Inflammatory macrophage treated with lipopolysaccharide for 4 hours (primary cell): ENCODE results near the gene PDE3B.
"Not testable (repeated sequence)": the region's sequence is repeated elsewhere in the genome, so short reads cannot be mapped to it uniquely, and the experiment has no call there.

Experiments
- DNase-seq: peaks from one replicate; pipeline ENCODE4 v3.0.0-alpha.2; 2020

The PDE3B gene

GRCh38 chr11:14643697-14644225 lies at the start of gene PDE3B:
PDE3B (plus strand) TSS chr11:14643804; CDS start chr11:14644076, 272 bp downstream.
- DNase-seq, result peak; percentile 78

GRCh38 chr11:14595261-14595660 lies 48.3 kb upstream of the PDE3B start:
- not testable (repeated sequence) for DNase-seq

- no peak for DNase-seq
These were observed 35.9 kb upstream of the PDE3B start for GRCh38 chr11:14607713-14608112.

DNA sequence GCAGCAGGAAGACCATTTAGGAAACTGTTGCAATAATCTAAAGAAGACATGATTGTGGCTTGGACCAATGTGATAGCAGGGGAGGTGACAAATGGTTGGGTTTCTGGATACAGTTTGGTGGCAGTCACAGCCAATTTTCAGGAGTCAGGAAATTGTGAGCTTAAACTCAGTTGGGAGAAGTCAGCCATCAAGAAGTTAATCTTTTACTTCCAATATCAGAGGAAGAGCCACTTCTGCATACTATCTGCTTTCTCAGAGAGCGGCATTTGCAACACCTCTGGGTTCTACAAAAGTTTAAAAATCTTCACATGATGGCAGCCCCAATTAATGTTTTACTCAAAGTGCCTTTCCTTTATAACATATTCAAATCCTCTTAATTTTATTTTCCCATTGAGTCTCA lies 33.7 kb upstream of the PDE3B start:
- DNase-seq, result no peak

- peak; percentile 87 for DNase-seq
These were observed 31.7 kb upstream of the PDE3B start for GRCh38 chr11:14611939-14612338.

- DNase-seq, result peak; percentile 82
These were observed 30.9 kb upstream of the PDE3B start for GRCh38 chr11:14612694-14613093.

- peak; percentile 81 for DNase-seq
These were observed 29.4 kb upstream of the PDE3B start for GRCh38 chr11:14614091-14614622.

DNA sequence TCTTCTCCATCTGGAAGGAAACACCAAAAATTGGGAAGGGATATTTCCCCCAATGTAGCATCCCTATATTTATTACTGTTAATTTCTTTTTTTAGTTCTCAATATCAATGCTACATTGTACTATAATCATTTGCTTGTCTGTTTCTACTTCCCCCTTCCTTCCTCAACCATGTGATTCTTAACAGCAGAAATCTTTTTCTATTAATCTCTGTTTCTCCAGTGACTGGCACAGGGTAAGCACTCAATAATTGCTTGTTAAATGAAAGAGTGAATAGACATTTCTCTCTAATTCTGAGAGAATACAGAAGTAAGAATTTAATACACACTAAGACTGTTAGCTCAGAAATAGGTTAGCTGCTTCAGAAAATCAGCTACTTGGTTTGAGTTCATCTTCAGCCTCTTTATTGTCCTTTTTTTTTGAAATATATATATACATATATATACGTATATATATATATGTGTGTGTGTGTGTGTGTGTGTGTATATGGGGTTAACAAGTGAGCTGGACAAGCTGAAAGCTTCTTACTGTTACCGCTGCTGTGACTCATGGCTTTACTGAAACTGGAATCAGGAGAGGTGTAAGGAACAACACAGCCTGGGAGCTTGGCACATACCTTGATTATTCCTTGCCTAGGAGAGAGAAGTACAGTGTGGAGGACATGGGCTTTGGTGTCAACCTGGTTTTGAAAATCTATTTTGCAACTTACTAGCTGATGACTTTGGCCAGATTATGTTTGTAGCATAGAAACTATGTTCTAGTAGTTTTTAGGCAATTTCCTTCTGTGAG lies 26.2 kb upstream of the PDE3B start:
- DNase-seq, result peak; percentile 40

DNA sequence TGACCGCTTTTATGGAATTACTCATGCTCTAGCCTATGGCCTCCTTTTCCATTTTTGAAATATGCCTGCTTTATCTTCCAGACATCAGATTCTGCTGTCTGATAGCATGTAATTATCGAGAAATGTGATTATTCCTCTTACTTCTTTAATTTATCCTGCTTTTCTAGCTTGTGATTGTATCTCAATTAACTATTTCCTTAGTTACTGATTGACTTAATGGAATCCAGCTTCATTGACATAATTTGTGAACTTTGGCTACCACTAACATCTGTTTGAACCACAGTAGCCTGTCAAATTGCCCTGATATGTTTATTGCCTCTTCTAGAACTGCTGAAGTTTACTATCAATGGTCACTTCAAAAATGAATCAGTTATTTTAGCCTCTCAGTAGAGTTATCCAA lies 25.5 kb upstream of the PDE3B start:
- no peak for DNase-seq

GRCh38 chr11:14619603-14620531 lies 23.7 kb upstream of the PDE3B start:
- DNase-seq, result no peak

DNA sequence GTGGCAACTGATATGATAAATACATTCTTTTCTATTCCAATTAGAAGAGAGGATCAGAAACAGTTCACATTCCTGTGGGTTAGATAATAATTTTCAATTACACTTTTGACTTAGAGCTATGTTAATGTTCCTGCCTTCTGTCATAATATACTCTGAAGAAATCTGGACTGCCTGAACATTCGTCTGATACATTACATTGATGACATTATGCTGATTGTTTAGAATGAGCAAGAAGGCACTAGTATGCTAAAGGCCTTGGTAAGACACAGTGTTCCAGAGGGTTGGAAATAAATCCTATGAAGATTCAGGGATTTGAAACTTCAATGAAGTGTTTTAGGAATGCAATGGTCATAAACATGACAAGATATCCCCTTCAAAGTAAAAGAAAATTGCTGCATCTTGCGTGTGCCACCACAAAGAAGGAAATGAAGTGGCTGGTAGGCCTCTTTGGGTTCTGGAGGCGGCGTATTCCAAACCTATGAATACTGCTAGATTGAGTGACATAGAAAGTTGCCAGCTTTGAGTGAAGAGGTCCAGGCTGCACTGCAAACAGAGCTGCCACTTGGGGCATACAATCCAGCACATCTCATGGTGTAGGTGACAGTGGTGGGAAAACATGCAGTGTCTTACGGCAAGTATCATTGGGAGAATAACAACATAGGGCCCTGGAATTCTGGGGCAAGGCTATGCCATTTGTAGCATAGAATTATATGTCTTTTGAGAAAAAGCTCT lies 21.2 kb upstream of the PDE3B start:
- no peak for DNase-seq

GRCh38 chr11:14623036-14623435 lies 20.6 kb upstream of the PDE3B start:
- no peak for DNase-seq

GRCh38 chr11:14625586-14626205 lies 17.9 kb upstream of the PDE3B start:
- peak; percentile 80 for DNase-seq

DNA sequence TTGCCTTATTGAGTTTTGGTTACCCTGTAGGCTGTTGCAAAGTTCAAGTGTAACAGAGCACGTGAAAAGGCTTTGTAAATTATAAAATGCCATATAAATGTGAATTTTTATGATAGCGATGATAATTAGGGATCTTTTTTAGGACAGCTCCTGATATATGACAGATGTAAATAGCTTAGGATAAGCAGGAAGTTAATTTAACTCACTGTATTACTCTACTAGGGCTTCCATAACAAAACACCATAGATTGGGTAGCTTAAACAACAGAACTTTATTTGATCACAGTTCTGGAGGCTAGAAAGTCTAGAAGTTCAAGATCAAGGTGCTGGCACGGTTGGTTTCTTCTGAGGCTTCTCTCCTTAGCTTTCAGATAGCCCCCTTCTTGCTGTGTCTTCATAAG lies 17.0 kb upstream of the PDE3B start:
- no peak for DNase-seq

DNA sequence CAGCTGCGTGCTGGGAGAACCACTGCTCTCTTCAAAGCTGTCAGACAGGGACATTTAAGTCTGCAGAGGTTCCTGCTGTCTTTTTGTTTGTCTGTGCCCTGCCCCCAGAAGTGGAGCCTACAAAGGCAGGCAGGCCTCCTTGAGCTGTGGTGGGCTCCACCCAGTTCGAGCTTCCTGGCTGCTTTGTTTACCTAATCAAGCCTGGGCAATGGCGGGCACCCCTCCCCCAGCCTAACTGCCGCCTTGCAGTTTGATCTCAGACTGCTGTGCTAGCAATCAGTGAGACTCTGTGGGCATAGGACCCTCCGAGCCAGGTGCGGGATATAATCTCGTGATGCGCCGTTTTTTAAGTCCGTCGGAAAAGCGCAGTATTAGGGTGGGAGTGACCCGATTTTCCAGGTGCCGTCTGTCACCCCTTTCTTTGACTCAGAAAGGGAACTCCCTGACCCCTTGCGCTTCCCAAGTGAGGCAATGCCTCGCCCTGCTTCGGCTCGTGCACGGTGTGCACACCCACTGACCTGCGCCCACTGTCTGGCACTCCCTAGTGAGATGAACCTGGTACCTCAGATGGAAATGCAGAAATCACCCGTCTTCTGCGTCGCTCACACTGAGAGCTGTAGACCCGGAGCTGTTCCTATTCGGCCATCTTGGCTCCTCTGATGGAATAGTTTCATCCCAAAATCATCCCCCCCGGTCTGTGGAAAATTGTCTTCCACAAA lies 9.9 kb upstream of the PDE3B start:
- DNase-seq, result not testable (repeated sequence)

GRCh38 chr11:14634813-14635212 lies 8.8 kb upstream of the PDE3B start:
- no peak for DNase-seq

DNA sequence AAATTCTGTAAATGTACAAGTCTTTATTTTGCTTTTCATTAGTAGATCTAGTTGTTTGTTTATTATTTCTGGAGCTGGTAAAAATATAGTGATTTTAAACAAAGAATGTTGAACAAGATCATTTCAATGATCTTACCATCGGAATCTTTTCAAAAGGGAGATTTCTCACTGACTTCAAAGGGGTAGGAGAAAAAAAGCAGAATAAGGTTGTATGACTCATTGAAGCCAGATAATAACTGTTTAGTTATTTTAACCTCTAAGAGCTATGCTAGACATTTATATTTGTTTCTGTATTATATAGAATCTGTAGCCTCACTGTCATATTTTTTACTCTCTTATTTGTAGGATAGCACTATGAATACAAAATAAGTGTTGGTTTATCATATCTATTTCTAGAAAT lies 8.1 kb upstream of the PDE3B start:
- DNase-seq, result peak; percentile 38

DNA sequence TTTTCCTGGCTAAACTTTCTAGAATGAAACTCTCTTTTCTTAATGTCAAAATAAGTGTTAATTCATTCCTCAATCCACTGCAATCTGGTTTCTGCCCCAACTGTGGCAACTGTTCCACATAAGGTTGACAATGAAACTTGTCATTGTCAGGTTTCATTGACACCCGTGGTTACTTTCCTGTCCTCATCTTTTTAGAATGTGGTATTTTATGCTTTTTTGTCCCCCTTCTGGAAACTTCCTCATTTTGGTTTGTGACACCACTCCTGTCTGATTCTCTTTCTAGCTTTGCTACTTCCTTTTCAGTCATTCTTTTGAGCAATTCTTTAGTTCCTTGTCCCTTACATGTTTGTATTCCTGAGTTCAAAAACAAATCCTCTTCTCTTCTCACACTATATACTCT lies 7.5 kb upstream of the PDE3B start:
- DNase-seq, result peak; percentile 85

- DNase-seq, result no peak
These were observed 5.7 kb upstream of the PDE3B start for GRCh38 chr11:14637868-14638409.

GRCh38 chr11:14638561-14638960 lies 5.0 kb upstream of the PDE3B start:
- DNase-seq, result no peak

- no peak for DNase-seq
These were observed 1.8 kb upstream of the PDE3B start for GRCh38 chr11:14641801-14642200.
